Liver (tissue), 9 donors: ENCODE results near the gene CACNB1. TPM values are rescaled to one million over a fixed set of nuclear protein-coding genes. Genes with fewer than 3 reads are reported as not detected.

ENCODE experiments used
- DNase-seq: peaks from one replicate; pipeline ENCODE4 v3.0.0-alpha.2; 2017; ENCODE audit warnings: low spot score
- H3K27ac ChIP-seq, 2 donors: one replicate each; pipeline ENCODE4 v1.7.0; 2013; ENCODE audit warnings: inconsistent platforms in 2 of 2, low read length in 2 of 2, control low read depth in 1 of 2, low read depth in 1 of 2, mild to moderate bottlenecking in 1 of 2
- H3K27me3 ChIP-seq, 4 donors: one replicate each; pipeline versions ENCODE4 v1.6.1 to v1.7.0; 2013; ENCODE audit warnings: low read length in 3 of 4, inconsistent platforms in 1 of 4, mild to moderate bottlenecking in 1 of 4, moderate library complexity in 1 of 4; ENCODE audit not compliant: control insufficient read depth in 4 of 4, insufficient read depth in 4 of 4
- H3K36me3 ChIP-seq, 4 donors: one replicate each; pipeline versions ENCODE4 v1.6.1 to v1.7.0; 2013; ENCODE audit warnings: low read length in 3 of 4, mild to moderate bottlenecking in 3 of 4, low read depth in 1 of 4, moderate library complexity in 1 of 4; ENCODE audit not compliant: control insufficient read depth in 4 of 4, insufficient read depth in 3 of 4
- H3K4me1 ChIP-seq, 4 donors: one replicate each; pipeline versions ENCODE4 v1.6.1 to v1.7.0; 2013; ENCODE audit warnings: low read length in 3 of 4, mild to moderate bottlenecking in 3 of 4, moderate library complexity in 1 of 4; ENCODE audit not compliant: control insufficient read depth in 4 of 4, insufficient read depth in 4 of 4
- H3K4me3 ChIP-seq, 3 donors: one replicate each; pipeline versions ENCODE4 v1.6.1 to v1.7.0; 2013; ENCODE audit warnings: low read length in 3 of 3, control low read depth in 1 of 3, low read depth in 1 of 3, mild to moderate bottlenecking in 1 of 3
- H3K9ac ChIP-seq, 2 donors: one replicate each; pipeline ENCODE4 v1.7.0; 2013; ENCODE audit warnings: low read length in 2 of 2, mild to moderate bottlenecking in 2 of 2, moderate library complexity in 2 of 2, control low read depth in 1 of 2, low read depth in 1 of 2
- H3K9me3 ChIP-seq, 4 donors: one replicate each; pipeline versions ENCODE4 v1.6.1 to v1.7.0; 2013; ENCODE audit warnings: low read length in 3 of 4; ENCODE audit not compliant: control insufficient read depth in 4 of 4
- ATF3 ChIP-seq: IDR thresholded peaks from 2 replicates; pipeline ENCODE4 v1.6.1; 2016; ENCODE audit warnings: antibody characterized with exemption
- EGR1 ChIP-seq, 2 donors: IDR thresholded peaks; 2 replicates each; pipeline ENCODE4 v1.6.1; 2016 to 2018; ENCODE audit warnings: antibody characterized with exemption in 2 of 2, low read depth in 2 of 2
- FOXA1 ChIP-seq: IDR thresholded peaks from 2 replicates; pipeline ENCODE4 v1.6.1; 2016; ENCODE audit warnings: antibody characterized with exemption
- FOXA2 ChIP-seq: IDR thresholded peaks from 2 replicates; pipeline ENCODE4 v1.6.1; 2016; ENCODE audit warnings: antibody characterized with exemption
- GABPA ChIP-seq, 2 donors: IDR thresholded peaks in 1 of 2; conservative IDR thresholded peaks in 1 of 2; 2 replicates each; pipeline ENCODE4 v1.6.1; 2016; ENCODE audit warnings: antibody characterized with exemption in 2 of 2, mild to moderate bottlenecking in 1 of 2, moderate library complexity in 1 of 2
- HNF4A ChIP-seq, 2 donors: conservative IDR thresholded peaks; 2 replicates each; pipeline ENCODE4 v1.6.1; 2016; ENCODE audit warnings: antibody characterized with exemption in 2 of 2, mild to moderate bottlenecking in 2 of 2
- HNF4G ChIP-seq: IDR thresholded peaks from 2 replicates; pipeline ENCODE4 v1.6.1; 2016; ENCODE audit warnings: antibody characterized with exemption
- JUND ChIP-seq, 2 donors: IDR thresholded peaks; 2 replicates each; pipeline ENCODE4 v1.6.1; 2016; ENCODE audit warnings: antibody characterized with exemption in 2 of 2
- MAX ChIP-seq: IDR thresholded peaks from 2 replicates; pipeline ENCODE4 v1.6.1; 2016; ENCODE audit warnings: antibody characterized with exemption
- NR2F2 ChIP-seq: IDR thresholded peaks from 2 replicates; pipeline ENCODE4 v1.6.1; 2016; ENCODE audit warnings: antibody characterized with exemption
- RAD21 ChIP-seq, 2 donors: IDR thresholded peaks; 2 replicates each; pipeline ENCODE4 v1.6.1; 2016; ENCODE audit warnings: antibody characterized with exemption in 2 of 2, mild to moderate bottlenecking in 2 of 2
- REST ChIP-seq: IDR thresholded peaks from 2 replicates; pipeline ENCODE4 v1.6.1; 2016; ENCODE audit warnings: antibody characterized with exemption, mild to moderate bottlenecking
- RXRA ChIP-seq, 2 donors: IDR thresholded peaks; 2 replicates each; pipeline ENCODE4 v1.6.1; 2017 to 2018; ENCODE audit warnings: antibody characterized with exemption in 2 of 2, mild to moderate bottlenecking in 1 of 2
- SP1 ChIP-seq: IDR thresholded peaks from 2 replicates; pipeline ENCODE4 v1.6.1; 2018; ENCODE audit warnings: antibody characterized with exemption, mild to moderate bottlenecking
- TAF1 ChIP-seq: conservative IDR thresholded peaks from 2 replicates; pipeline ENCODE4 v1.6.1; 2016; ENCODE audit warnings: antibody characterized with exemption, mild to moderate bottlenecking
- YY1 ChIP-seq: IDR thresholded peaks from 2 replicates; pipeline ENCODE4 v1.6.1; 2016; ENCODE audit warnings: antibody characterized with exemption, mild to moderate bottlenecking
- WGBS: extraction: QIAGEN DNeasy Blood & Tissue Kit; methylation state at CpG from one replicate; pipeline ENCODE4 v1.1.7; 2013; 5-methylcytosine and 5-hydroxymethylcytosine counted together
- polyA plus RNA-seq, 2 donors: library from polyadenylated mRNA; stranded (reverse) in 1 of 2; unstranded in 1 of 2; fragments of 200-250 nt in 1 of 2; fragments of >200 nt in 1 of 2; fragmentation: Nextera tagmentation in 1 of 2; extraction: Ambion mirVana in 1 of 2; gene quantifications; one replicate each; pipeline versions ENCODE4 v1.2.1 to v1.2.3, GENCODE V29; 2013 to 2015
- total RNA-seq, 2 donors: library from RNA; depleted of rRNA; stranded (reverse); fragments of >200 nt; gene quantifications; one replicate each; pipeline ENCODE4 v1.2.3, GENCODE V29; 2014
- TF ChIP-seq, protein P1 (sequence below): fragments of 150-350 bp; IDR thresholded peaks from 2 replicates; pipeline ENCODE4 v1.5.1; 2017; ENCODE audit warnings: improper control_type of control experiment, low read depth, low read length; ENCODE audit not compliant: missing input control
- donor health status: healthy.
- donor health status: healthy.
- donor health status: healthy.
- donor health status: healthy.
- donor health status: healthy.

Gene CACNB1
- total and polyA plus RNA-seq, 4 donors = 0.05 to 1.3 (median 0.26) TPM

- H3K27me3 ChIP-seq = peaks cover 0 to 2% (median under 1%) of the 10 kb centered on the region in 4 donors
- no peak overlapping the region for H3K4me3 ChIP-seq
- no peak overlapping the region for H3K9ac ChIP-seq
- TF ChIP-seq, protein P1, sequence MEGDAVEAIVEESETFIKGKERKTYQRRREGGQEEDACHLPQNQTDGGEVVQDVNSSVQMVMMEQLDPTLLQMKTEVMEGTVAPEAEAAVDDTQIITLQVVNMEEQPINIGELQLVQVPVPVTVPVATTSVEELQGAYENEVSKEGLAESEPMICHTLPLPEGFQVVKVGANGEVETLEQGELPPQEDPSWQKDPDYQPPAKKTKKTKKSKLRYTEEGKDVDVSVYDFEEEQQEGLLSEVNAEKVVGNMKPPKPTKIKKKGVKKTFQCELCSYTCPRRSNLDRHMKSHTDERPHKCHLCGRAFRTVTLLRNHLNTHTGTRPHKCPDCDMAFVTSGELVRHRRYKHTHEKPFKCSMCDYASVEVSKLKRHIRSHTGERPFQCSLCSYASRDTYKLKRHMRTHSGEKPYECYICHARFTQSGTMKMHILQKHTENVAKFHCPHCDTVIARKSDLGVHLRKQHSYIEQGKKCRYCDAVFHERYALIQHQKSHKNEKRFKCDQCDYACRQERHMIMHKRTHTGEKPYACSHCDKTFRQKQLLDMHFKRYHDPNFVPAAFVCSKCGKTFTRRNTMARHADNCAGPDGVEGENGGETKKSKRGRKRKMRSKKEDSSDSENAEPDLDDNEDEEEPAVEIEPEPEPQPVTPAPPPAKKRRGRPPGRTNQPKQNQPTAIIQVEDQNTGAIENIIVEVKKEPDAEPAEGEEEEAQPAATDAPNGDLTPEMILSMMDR = no peak
- DNase-seq = no peak
- no peak overlapping the region for H3K27ac ChIP-seq
- no peaks in the 10 kb centered on the region for H3K9me3 ChIP-seq
- peaks cover 0 to 8% (median 2%) of the 10 kb centered on the region in 4 donors for H3K4me1 ChIP-seq
- 81% methylated on average over 7 of the region's 7 CpGs for WGBS
- no peaks in the 10 kb centered on the region for H3K36me3 ChIP-seq
Measured at GRCh38 chr17:39237586-39237985, 40.1 kb upstream of the CACNB1 start.

DNA sequence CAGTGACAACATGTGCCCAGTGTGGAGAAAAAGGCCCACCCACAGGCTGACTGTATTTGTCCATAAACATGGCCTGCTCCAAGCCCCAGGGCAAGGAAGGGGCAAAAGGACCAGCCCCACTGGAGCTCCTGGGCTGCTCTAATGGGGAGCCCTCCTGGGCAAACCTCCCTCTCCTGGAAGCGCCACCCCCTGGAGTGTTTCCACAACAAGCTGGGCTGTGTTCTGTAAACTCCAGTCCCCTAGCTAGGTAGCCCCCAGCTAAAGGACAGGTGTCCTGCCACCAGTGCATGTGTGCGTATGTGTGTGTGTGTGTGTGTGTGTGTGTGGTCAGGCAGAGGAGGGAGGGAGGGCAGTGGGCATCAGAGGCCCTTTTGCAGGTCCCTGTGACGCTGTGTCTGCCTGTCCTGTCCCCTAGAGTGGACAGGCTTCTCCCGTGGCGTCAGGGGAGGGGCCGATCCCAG, 39.5 kb upstream of the CACNB1 start:
- Histone ChIP-seq H3K4me3 (no peak overlapping the region), H3K27ac (no peak overlapping the region), H3K36me3 (no peaks in the 10 kb centered on the region), H3K4me1 (peaks cover 0 to 12% (median 3%) of the 10 kb centered on the region in 4 donors), H3K9ac (no peak overlapping the region), H3K27me3 (peaks cover 0 to 5% (median 2%) of the 10 kb centered on the region in 4 donors), H3K9me3 (no peaks in the 10 kb centered on the region)
- no peak for TF ChIP-seq JUND (IDR thresholded peaks at IDR 0.05)
- TF ChIP-seq NR2F2 = no peak
- no peak for TF ChIP-seq RAD21 (IDR thresholded peaks at IDR 0.05)
- TF ChIP-seq SP1 = no peak
- TF ChIP-seq, protein P1 = no peak
- TF ChIP-seq RXRA (IDR thresholded peaks at IDR 0.05) = no peak
- no peak for TF ChIP-seq FOXA2
- TF ChIP-seq YY1 = no peak
- TF ChIP-seq TAF1 = no peak
- TF ChIP-seq EGR1 (IDR thresholded peaks at IDR 0.05; ENCODE audit: low read depth in 2 of 2) = no peak
- DNase-seq = no peak
- WGBS = 85% methylated on average over 6 of the region's 6 CpGs

DNA sequence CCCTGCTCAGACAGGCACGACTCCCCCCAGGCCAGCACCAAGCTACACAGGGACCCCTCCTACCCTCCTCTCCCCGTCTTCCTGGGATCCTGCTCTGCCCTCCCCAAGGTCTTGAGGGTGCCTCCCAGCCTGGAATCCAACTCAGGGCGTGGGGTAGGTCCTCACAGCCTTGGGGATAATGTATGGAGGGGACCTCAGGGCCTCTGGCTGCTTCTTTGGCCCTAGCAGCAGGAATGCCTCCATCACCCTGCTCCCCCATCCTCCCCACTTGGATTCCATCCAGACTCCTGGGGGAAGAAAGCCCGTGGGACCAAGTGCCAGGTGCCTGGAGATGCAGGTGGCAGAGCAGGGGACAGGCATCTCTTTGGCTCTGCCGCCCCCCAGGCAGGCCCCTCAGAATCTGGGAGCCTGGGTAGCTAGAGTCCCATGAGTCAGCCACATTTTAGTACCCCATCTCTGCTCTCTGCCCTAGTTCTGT, 39.0 kb upstream of the CACNB1 start:
- Histone ChIP-seq H3K4me3 (no peak overlapping the region), H3K27me3 (peaks cover 0 to 5% (median 2%) of the 10 kb centered on the region in 4 donors), H3K9ac (no peak overlapping the region), H3K9me3 (no peaks in the 10 kb centered on the region), H3K36me3 (no peaks in the 10 kb centered on the region), H3K27ac (no peak overlapping the region), H3K4me1 (peaks cover 0 to 14% (median 4%) of the 10 kb centered on the region in 4 donors)
- 73% methylated on average over 5 of the region's 5 CpGs for WGBS
- DNase-seq = no peak
- TF ChIP-seq RAD21 (IDR thresholded peaks at IDR 0.05) (no peak), REST (no peak), MAX (no peak), NR2F2 (no peak), JUND (IDR thresholded peaks at IDR 0.05) (no peak), GABPA (IDR thresholded peaks at IDR 0.05 in 1 of 2, conservative IDR thresholded peaks at IDR 0.05 in 1 of 2) (no peak), SP1 (no peak), TAF1 (no peak), EGR1 (IDR thresholded peaks at IDR 0.05; ENCODE audit: low read depth in 2 of 2) (no peak), FOXA2 (no peak), HNF4A (conservative IDR thresholded peaks at IDR 0.05) (no peak), RXRA (IDR thresholded peaks at IDR 0.05) (no peak), ATF3 (no peak), HNF4G (no peak), FOXA1 (no peak)
- TF ChIP-seq, protein P1 = no peak
